Right ventricle myocardium superior (tissue), 1 donor: Measurements from ENCODE around the gene NTM. TPM values are rescaled to one million over a fixed set of nuclear protein-coding genes. Genes with fewer than 3 reads are reported as not detected.

Experiments used
- ATAC-seq: fragments of 200-7000 bp; cut with Tn5 transposase; one replicate; pipeline ENCODE4 v1.9.1; 2020; ENCODE audit warnings: mild to moderate bottlenecking; ENCODE audit not compliant: poor library complexity
- DNase-seq: peaks from one replicate; pipeline ENCODE4 v3.0.0-alpha.2; 2020
- intact Hi-C: fragments of 100-400 bp; cut with DNase I; formaldehyde crosslinking; loops from one replicate; pipeline ENCODE4 v1.11.2; 2022
- total RNA-seq: library from RNA; stranded (reverse); fragmentation: NEBNext Ultra II Directional; extraction: Animal tissue kit (Norgen Biotek cat#: 25700); gene quantifications from one replicate; pipeline ENCODE4 v1.2.1, GENCODE V29; 2021
- donor health status: DM: no; HTN: yes; CAD: no; lungs with severe emphysema.

Gene NTM
- total RNA-seq, 1 donor from 2014 or later: 1.5 TPM

GRCh38 chr11:131642756-131643531, 272.5 kb downstream of the NTM start:
- DNase-seq (no peak), ATAC-seq (no peak)
- intact Hi-C loops: no loop called here

- DNase-seq: no peak
- intact Hi-C loops: no loop called here
- no peak for ATAC-seq
Observed at GRCh38 chr11:131644204-131644795, 273.9 kb downstream of the NTM start.

- ATAC-seq (no peak), DNase-seq (no peak)
- intact Hi-C loops: no loop called here
Observed at GRCh38 chr11:131645237-131645636, 274.8 kb downstream of the NTM start.

GRCh38 chr11:131649856-131650255, 279.4 kb downstream of the NTM start:
- intact Hi-C loops: no loop called here
- no peak for DNase-seq
- no peak for ATAC-seq

- intact Hi-C loops: no loop called here
- DNase-seq (no peak), ATAC-seq (no peak)
Observed at GRCh38 chr11:131652231-131652630, 281.8 kb downstream of the NTM start.

GRCh38 chr11:131653260-131653659, 282.8 kb downstream of the NTM start:
- ATAC-seq (no peak), DNase-seq (no peak)
- intact Hi-C loops: no loop called here

- ATAC-seq (no peak), DNase-seq (no peak)
- intact Hi-C loops: no loop called here
Observed at GRCh38 chr11:131654849-131655248, 284.4 kb downstream of the NTM start.

GRCh38 chr11:131656179-131656838, 285.9 kb downstream of the NTM start:
- intact Hi-C loops: no loop called here
- ATAC-seq: no peak
- DNase-seq: no peak

- ATAC-seq: no peak
- no peak for DNase-seq
- intact Hi-C loops: no loop called here
Observed at GRCh38 chr11:131656839-131657211, 286.4 kb downstream of the NTM start.

GRCh38 chr11:131658414-131658813, 288.0 kb downstream of the NTM start:
- no peak for ATAC-seq
- no peak for DNase-seq
- intact Hi-C loops: no loop called here

- no peak for ATAC-seq
- no peak for DNase-seq
- intact Hi-C loops: no loop called here
Observed at GRCh38 chr11:131658952-131659351, 288.5 kb downstream of the NTM start.

- no peak for ATAC-seq
- DNase-seq: no peak
- intact Hi-C loops: no loop called here
Observed at GRCh38 chr11:131659931-131660330, 289.5 kb downstream of the NTM start.

- DNase-seq (no peak), ATAC-seq (no peak)
- intact Hi-C loops: no loop called here
Observed at GRCh38 chr11:131661132-131661531, 290.7 kb downstream of the NTM start.

GRCh38 chr11:131662317-131662972, 292.0 kb downstream of the NTM start:
- no peak for ATAC-seq
- intact Hi-C loops: no loop called here

GRCh38 chr11:131662993-131663392, 292.6 kb downstream of the NTM start:
- no peak for ATAC-seq
- intact Hi-C loops: no loop called here
- no peak for DNase-seq

More at GRCh38 chr11:131662317-131662972, 292.0 kb downstream of the NTM start:
- no peak for DNase-seq

- no peak for ATAC-seq
- DNase-seq: no peak
- intact Hi-C loops: no loop called here
Observed at GRCh38 chr11:131663405-131664200, 293.2 kb downstream of the NTM start.

- ATAC-seq: no peak
Observed at GRCh38 chr11:131664293-131664692, 293.9 kb downstream of the NTM start.

GRCh38 chr11:131664816-131665215, 294.4 kb downstream of the NTM start:
- no peak for DNase-seq
- ATAC-seq: no peak
- intact Hi-C loops: no loop called here

More at GRCh38 chr11:131664293-131664692, 293.9 kb downstream of the NTM start:
- intact Hi-C loops: no loop called here
- no peak for DNase-seq
